KMS-11 (cell line): Measurements from ENCODE around the gene MSI2.

Experiments used
- H2AFZ ChIP-seq: fragments of 200-600 bp; sonication (generic); 2 replicates; pipeline ENCODE4 v1.6.1; 2016; ENCODE audit warnings: antibody characterized with exemption, mixed run types, low read depth
- H3K27ac ChIP-seq: fragments of 200-600 bp; sonication (generic); 2 replicates; pipeline ENCODE4 v1.6.1; 2016; ENCODE audit warnings: mild to moderate bottlenecking, mixed run types
- H3K27me3 ChIP-seq: fragments of 200-600 bp; sonication (generic); 2 replicates; pipeline ENCODE4 v1.6.1; 2017; ENCODE audit warnings: mild to moderate bottlenecking, low read depth, mixed run types, moderate library complexity; ENCODE audit not compliant: insufficient read depth
- H3K36me3 ChIP-seq: fragments of 200-600 bp; sonication (generic); 2 replicates; pipeline ENCODE4 v1.6.1; 2017; ENCODE audit warnings: mild to moderate bottlenecking, mixed run types; ENCODE audit not compliant: insufficient read depth
- H3K4me1 ChIP-seq: fragments of 200-600 bp; sonication (generic); 2 replicates; pipeline ENCODE4 v1.6.1; 2016; ENCODE audit warnings: mild to moderate bottlenecking, low read depth, mixed run types; ENCODE audit not compliant: poor library complexity, severe bottlenecking
- H3K4me2 ChIP-seq: fragments of 200-600 bp; sonication (generic); 2 replicates; pipeline ENCODE4 v1.7.0; 2016; ENCODE audit warnings: mild to moderate bottlenecking, mixed run types
- H3K4me3 ChIP-seq: fragments of 200-600 bp; sonication (generic); IDR thresholded peaks from 2 replicates; pipeline ENCODE4 v1.6.1; 2017; ENCODE audit warnings: low read depth, low read length, mixed read lengths; ENCODE audit not compliant: insufficient read depth
- H3K79me2 ChIP-seq: fragments of 200-600 bp; sonication (generic); 2 replicates; pipeline ENCODE4 v1.6.1; 2016; ENCODE audit warnings: low read depth, mixed run types; ENCODE audit not compliant: insufficient read depth
- H3K9ac ChIP-seq: fragments of 200-600 bp; sonication (generic); 2 replicates; pipeline ENCODE4 v1.6.1; 2016; ENCODE audit warnings: mild to moderate bottlenecking, mixed run types
- H4K20me1 ChIP-seq: fragments of 200-600 bp; sonication (generic); 2 replicates; pipeline ENCODE4 v1.6.1; 2016; ENCODE audit warnings: mild to moderate bottlenecking, mixed run types; ENCODE audit not compliant: insufficient read depth
- TF ChIP-seq, protein P1 (sequence below): fragments of 200-600 bp; sonication (generic); conservative IDR thresholded peaks from 2 replicates; pipeline ENCODE4 v1.6.1; 2017; ENCODE audit warnings: low read depth, mild to moderate bottlenecking, antibody characterized with exemption, low read length, moderate library complexity, mixed read lengths

The MSI2 gene

DNA sequence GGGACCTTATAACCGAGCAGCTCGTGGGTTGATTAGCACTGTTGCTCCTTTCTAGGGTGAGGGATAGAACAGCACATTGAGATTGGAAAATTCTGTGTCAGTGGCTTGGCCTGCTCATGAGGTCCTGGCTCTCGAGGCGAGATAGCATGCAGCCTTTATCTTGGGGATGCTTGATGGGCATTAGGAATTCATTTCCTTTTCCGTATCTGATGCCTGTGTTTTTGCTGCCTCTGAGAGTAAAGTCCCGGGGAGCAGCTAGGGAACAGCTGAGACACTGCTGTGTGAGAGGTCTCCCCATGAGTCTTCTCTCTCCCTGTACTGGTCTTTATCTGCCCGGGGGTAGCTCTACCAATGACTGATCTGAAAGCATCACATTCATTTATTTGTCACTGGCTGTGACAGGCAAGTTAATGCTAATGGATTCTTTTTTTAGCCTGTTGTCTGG lies 14.5 kb downstream of the MSI2 start:
- H2AFZ ChIP-seq, result no peak overlapping the region
- no peaks in the 10 kb centered on the region for H3K27me3 ChIP-seq
- H3K79me2 ChIP-seq, result peaks cover 70% of the 10 kb centered on the region
- no peak overlapping the region for H3K27ac ChIP-seq
- no peaks in the 10 kb centered on the region for H3K4me1 ChIP-seq
- H3K4me3 ChIP-seq, result no peak overlapping the region
- peaks cover 6% of the 10 kb centered on the region; the same call in 1 of the 2 replicates for H4K20me1 ChIP-seq
- H3K4me2 ChIP-seq, result no peak overlapping the region
- H3K36me3 ChIP-seq, result no peaks in the 10 kb centered on the region; the same call in 1 of the 2 replicates
- H3K9ac ChIP-seq, result no peak overlapping the region
- TF ChIP-seq, protein P1, sequence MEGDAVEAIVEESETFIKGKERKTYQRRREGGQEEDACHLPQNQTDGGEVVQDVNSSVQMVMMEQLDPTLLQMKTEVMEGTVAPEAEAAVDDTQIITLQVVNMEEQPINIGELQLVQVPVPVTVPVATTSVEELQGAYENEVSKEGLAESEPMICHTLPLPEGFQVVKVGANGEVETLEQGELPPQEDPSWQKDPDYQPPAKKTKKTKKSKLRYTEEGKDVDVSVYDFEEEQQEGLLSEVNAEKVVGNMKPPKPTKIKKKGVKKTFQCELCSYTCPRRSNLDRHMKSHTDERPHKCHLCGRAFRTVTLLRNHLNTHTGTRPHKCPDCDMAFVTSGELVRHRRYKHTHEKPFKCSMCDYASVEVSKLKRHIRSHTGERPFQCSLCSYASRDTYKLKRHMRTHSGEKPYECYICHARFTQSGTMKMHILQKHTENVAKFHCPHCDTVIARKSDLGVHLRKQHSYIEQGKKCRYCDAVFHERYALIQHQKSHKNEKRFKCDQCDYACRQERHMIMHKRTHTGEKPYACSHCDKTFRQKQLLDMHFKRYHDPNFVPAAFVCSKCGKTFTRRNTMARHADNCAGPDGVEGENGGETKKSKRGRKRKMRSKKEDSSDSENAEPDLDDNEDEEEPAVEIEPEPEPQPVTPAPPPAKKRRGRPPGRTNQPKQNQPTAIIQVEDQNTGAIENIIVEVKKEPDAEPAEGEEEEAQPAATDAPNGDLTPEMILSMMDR, result no peak

DNA sequence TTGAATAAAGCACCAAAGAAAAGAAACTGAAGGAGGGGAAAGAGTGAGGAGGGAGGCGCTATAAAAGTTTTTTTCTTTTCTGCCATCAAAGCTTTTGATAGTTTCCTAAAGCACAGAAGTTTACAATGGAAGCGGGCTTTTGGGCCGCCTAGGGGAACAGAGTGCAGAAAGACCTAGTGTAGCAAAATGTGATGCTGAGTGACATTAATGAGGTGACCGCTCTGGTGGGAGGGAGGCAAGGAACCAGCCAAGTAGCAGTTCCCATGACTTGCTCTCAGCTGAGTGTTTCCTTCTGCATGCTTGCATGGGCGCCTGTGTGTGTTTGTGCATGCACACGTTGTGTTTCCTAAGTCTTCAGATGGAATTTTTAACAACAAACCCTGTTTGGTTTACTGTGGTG lies 15.5 kb downstream of the MSI2 start:
- Histone ChIP-seq H3K4me1 (no peaks in the 10 kb centered on the region), H3K79me2 (peaks cover 67% of the 10 kb centered on the region), H3K4me3 (no peak overlapping the region), H2AFZ (no peak overlapping the region), H3K4me2 (no peak overlapping the region), H3K27me3 (no peaks in the 10 kb centered on the region), H3K9ac (no peak overlapping the region), H3K36me3 (no peaks in the 10 kb centered on the region; the same call in 1 of the 2 replicates), H3K27ac (no peak overlapping the region), H4K20me1 (peaks cover 6% of the 10 kb centered on the region; the same call in 1 of the 2 replicates)
- TF ChIP-seq, protein P1, result no peak

DNA sequence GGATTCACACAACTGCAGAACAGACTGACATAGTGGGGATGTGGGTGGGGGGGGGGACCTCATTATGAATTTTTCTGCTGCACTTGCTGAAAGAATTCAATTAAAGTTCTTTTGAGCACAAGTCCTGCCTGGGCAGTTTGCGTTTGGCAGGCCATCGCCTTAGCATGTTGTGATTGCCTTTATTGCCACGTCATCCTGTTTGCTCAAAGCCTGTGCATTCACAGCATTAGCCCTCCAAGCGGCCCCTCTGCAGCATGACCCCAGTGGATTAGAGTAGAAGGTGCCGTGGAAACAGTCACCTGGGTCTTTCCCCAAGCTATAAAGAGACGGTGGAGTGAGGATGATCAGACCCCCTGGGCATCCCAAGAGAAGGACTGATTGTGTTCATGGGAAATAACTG lies 17.2 kb downstream of the MSI2 start:
- H3K27ac ChIP-seq, result no peak overlapping the region
- peaks cover 5% of the 10 kb centered on the region for H3K4me1 ChIP-seq
- H3K4me2 ChIP-seq, result no peak overlapping the region
- TF ChIP-seq, protein P1, result no peak
- H3K4me3 ChIP-seq, result no peak overlapping the region
- no peaks in the 10 kb centered on the region for H3K36me3 ChIP-seq
- H4K20me1 ChIP-seq, result peaks cover 6% of the 10 kb centered on the region; the same call in 1 of the 2 replicates
- H3K27me3 ChIP-seq, result no peaks in the 10 kb centered on the region
- no peak overlapping the region for H3K9ac ChIP-seq
- no peak overlapping the region for H2AFZ ChIP-seq
- peaks cover 64% of the 10 kb centered on the region for H3K79me2 ChIP-seq

DNA sequence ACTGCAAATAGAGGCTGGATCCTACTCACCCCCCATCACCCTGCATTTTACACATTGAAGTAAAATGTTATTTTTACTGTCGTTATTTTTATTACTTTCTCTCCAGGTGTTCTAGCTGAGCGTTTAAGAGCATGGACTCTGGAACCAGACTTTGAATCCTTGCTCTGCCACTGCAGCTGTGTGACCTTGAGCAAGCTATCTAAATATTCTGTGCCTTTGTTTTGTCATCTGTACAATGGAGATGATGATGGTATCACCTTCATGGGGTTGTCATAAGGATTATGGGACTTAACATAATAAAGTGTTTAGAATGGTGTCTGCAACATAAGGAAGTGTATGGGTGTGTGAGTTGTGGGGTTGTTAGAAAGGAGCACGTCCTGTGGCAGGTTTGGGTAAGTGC lies 17.8 kb downstream of the MSI2 start:
- Histone ChIP-seq H3K4me3 (no peak overlapping the region), H2AFZ (no peak overlapping the region), H3K27me3 (no peaks in the 10 kb centered on the region), H3K79me2 (peaks cover 63% of the 10 kb centered on the region), H3K36me3 (no peaks in the 10 kb centered on the region), H3K4me2 (no peak overlapping the region), H3K27ac (no peak overlapping the region), H4K20me1 (peaks cover 6% of the 10 kb centered on the region; the same call in 1 of the 2 replicates), H3K4me1 (peaks cover 5% of the 10 kb centered on the region), H3K9ac (no peak overlapping the region)
- TF ChIP-seq, protein P1, result no peak
